ENCODE results near the gene PLCL2.

GRCh38 chr3:16875876-16876550 is 8.7 kb upstream of the PLCL2 start:
- TF ChIP-seq CTCF (conservative IDR thresholded peaks at IDR 0.05; ENCODE audit: low read depth, low read length) (no peak), EZH2 (IDR thresholded peaks at IDR 0.05; ENCODE audit: borderline replicate concordance, low read depth, low read length, poor library complexity, severe bottlenecking) (no peak)
